NCI-H1694 (cell line): ENCODE measurements around the gene CHRNA3.
"Not testable (repeated sequence)": the region's sequence is repeated elsewhere in the genome, so short reads cannot be mapped to it uniquely, and the experiment has no call there.

Experiments
- DNase-seq: peaks from one replicate; lab custom pipeline; 2025; lab: John Stamatoyannopoulos, UW

Gene CHRNA3

GRCh38 chr15:78560201-78560600, 60.6 kb downstream of the CHRNA3 start:
- not testable (repeated sequence) for DNase-seq

GRCh38 chr15:78552597-78552996, 68.2 kb downstream of the CHRNA3 start:
- no peak for DNase-seq

- no peak for DNase-seq
Observed at GRCh38 chr15:78551902-78552301, 68.9 kb downstream of the CHRNA3 start.

- no peak for DNase-seq
Observed at GRCh38 chr15:78550815-78551214, 70.0 kb downstream of the CHRNA3 start.

- no peak for DNase-seq
Observed at GRCh38 chr15:78550194-78550593, 70.6 kb downstream of the CHRNA3 start.
